Astrocyte (in vitro differentiated cells and primary cell): ENCODE measurements around the gene ZNF609. TPM values are rescaled to one million over a fixed set of nuclear protein-coding genes. Genes with fewer than 3 reads are reported as not detected.

Experiments used
- DNase-seq: peaks from one replicate; pipeline ENCODE4 v3.0.0-alpha.2; 2010; ENCODE audit warnings: low read depth
- FAIRE-seq: peaks from 2 replicates; lab custom pipeline; 2011; peaks lifted over from hg19 to GRCh38; lab: Jason Lieb, UNC
- H2AFZ ChIP-seq: 2 replicates; pipeline ENCODE4 v1.6.0; 2012; ENCODE audit warnings: low read depth, low read length, inconsistent platforms
- H3K27ac ChIP-seq: 2 replicates; pipeline ENCODE4 v1.5.1; 2011; ENCODE audit warnings: low read depth, low read length, inconsistent platforms
- H3K27me3 ChIP-seq: 2 replicates; pipeline ENCODE4 v1.6.0; 2011; ENCODE audit warnings: low read length, inconsistent platforms; ENCODE audit not compliant: insufficient read depth
- H3K36me3 ChIP-seq: 2 replicates; pipeline ENCODE4 v1.5.1; 2011; ENCODE audit warnings: low read length, inconsistent platforms; ENCODE audit not compliant: insufficient read depth
- H3K4me1 ChIP-seq: 2 replicates; pipeline ENCODE4 v1.5.1; 2011; ENCODE audit warnings: low read length, inconsistent platforms; ENCODE audit not compliant: insufficient read depth
- H3K4me2 ChIP-seq: 2 replicates; pipeline ENCODE4 v1.6.0; 2012; ENCODE audit warnings: low read length, inconsistent platforms
- H3K4me3 ChIP-seq: 2 replicates; pipeline ENCODE4 v1.5.1; 2011; ENCODE audit warnings: low read depth, mild to moderate bottlenecking, low read length, inconsistent platforms; ENCODE audit not compliant: insufficient read depth
- H3K79me2 ChIP-seq: 2 replicates; pipeline ENCODE4 v1.6.0; 2012; ENCODE audit warnings: mild to moderate bottlenecking, low read length, inconsistent platforms; ENCODE audit not compliant: insufficient read depth
- H3K9ac ChIP-seq: 2 replicates; pipeline ENCODE4 v1.6.0; 2012; ENCODE audit warnings: mild to moderate bottlenecking, low read length, inconsistent platforms
- H3K9me3 ChIP-seq: 2 replicates; pipeline ENCODE4 v1.5.1; 2012; ENCODE audit warnings: low read depth, mild to moderate bottlenecking, low read length, inconsistent platforms; ENCODE audit not compliant: insufficient read depth
- H4K20me1 ChIP-seq: 2 replicates; pipeline ENCODE4 v1.6.0; 2012; ENCODE audit warnings: low read length, inconsistent platforms; ENCODE audit not compliant: insufficient read depth
- H3K27ac Mint-ChIP-seq: one replicate; pipeline ENCODE4 v1.8.0; 2021; ENCODE audit warnings: mild to moderate bottlenecking, mixed read lengths; ENCODE audit not compliant: unreplicated experiment
- H3K27me3 Mint-ChIP-seq: one replicate; pipeline ENCODE4 v1.8.0; 2021; ENCODE audit warnings: low read depth, mixed read lengths; ENCODE audit not compliant: unreplicated experiment
- H3K36me3 Mint-ChIP-seq: one replicate; pipeline ENCODE4 v1.8.0; 2021; ENCODE audit warnings: low read depth, mixed read lengths; ENCODE audit not compliant: unreplicated experiment
- H3K4me1 Mint-ChIP-seq: one replicate; pipeline ENCODE4 v1.8.0; 2021; ENCODE audit warnings: low read depth, mixed read lengths; ENCODE audit not compliant: unreplicated experiment
- H3K4me3 Mint-ChIP-seq: one replicate; pipeline ENCODE4 v1.8.0; 2021; ENCODE audit warnings: mild to moderate bottlenecking, moderate library complexity, mixed read lengths; ENCODE audit not compliant: unreplicated experiment
- H3K9me3 Mint-ChIP-seq: one replicate; pipeline ENCODE4 v1.8.0; 2021; ENCODE audit warnings: mild to moderate bottlenecking, mixed read lengths; ENCODE audit not compliant: unreplicated experiment
- EZH2 ChIP-seq: IDR thresholded peaks from 2 replicates; pipeline ENCODE4 v1.6.1; 2012; ENCODE audit warnings: mild to moderate bottlenecking, low read length, inconsistent platforms; ENCODE audit not compliant: insufficient read depth
- total RNA-seq: library from RNA; stranded (reverse); gene quantifications from 2 replicates; pipeline ENCODE4 v1.2.1, GENCODE V29; 2021
- TF ChIP-seq, protein P1 (sequence below): IDR thresholded peaks from 2 replicates; pipeline ENCODE4 v1.5.1; 2011; ENCODE audit warnings: low read depth, mild to moderate bottlenecking, inconsistent platforms, low read length, moderate library complexity; ENCODE audit not compliant: insufficient read depth

Gene ZNF609
- total RNA-seq, 1 donor from 2014 or later = 38.5 TPM

DNA sequence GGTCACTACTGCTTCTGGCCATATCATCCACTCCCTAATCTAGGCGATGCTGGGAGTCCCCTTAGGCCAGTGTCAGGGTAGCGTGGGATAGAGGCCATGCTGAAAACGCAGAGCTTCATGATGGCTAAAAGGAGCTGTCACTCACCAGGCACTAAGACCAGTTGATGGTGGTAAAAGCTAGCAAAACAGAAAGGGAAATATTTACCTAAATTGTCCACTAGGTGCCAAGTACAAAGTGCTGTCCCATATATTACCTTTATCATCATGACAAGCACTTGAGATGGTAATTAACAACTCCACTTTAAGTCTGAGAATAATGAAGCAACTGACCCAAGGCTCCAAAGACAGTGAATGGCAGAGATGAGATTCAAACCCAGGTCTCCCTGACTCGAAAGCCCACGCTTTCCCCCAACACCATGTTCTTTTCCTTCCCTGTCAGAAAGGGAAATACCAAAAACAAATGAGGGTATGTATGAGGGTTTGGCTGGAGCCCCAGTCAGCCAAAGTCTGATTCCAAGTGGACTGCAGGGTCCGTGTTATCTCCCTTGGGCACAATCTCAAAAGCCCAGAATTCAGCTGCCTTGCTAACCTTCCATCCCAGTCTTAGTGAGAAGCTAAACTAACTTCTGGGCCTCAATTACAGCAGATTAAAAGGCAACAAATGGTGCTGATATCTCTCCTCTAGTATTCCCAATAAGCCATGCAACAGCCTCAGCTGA is 230.4 kb downstream of the ZNF609 start:
- Histone ChIP-seq H4K20me1 (peaks cover 84% of the 10 kb centered on the region), H3K4me1 (peaks cover 9% of the 10 kb centered on the region), H3K36me3 (peaks cover 39% of the 10 kb centered on the region), H3K27ac (no peak overlapping the region), H3K9me3 (no peaks in the 10 kb centered on the region), H3K9ac (no peak overlapping the region), H3K4me3 (no peak overlapping the region), H2AFZ (no peak overlapping the region), H3K79me2 (peaks cover 33% of the 10 kb centered on the region), H3K4me2 (no peak overlapping the region), H3K27me3 (no peaks in the 10 kb centered on the region)
- Mint-ChIP-seq H3K27ac (no peak overlapping the region), H3K4me1 (peaks cover 19% of the 10 kb centered on the region), H3K27me3 (no peaks in the 10 kb centered on the region), H3K36me3 (peaks cover 17% of the 10 kb centered on the region), H3K9me3 (no peaks in the 10 kb centered on the region), H3K4me3 (no peak overlapping the region)
- TF ChIP-seq, protein P1, sequence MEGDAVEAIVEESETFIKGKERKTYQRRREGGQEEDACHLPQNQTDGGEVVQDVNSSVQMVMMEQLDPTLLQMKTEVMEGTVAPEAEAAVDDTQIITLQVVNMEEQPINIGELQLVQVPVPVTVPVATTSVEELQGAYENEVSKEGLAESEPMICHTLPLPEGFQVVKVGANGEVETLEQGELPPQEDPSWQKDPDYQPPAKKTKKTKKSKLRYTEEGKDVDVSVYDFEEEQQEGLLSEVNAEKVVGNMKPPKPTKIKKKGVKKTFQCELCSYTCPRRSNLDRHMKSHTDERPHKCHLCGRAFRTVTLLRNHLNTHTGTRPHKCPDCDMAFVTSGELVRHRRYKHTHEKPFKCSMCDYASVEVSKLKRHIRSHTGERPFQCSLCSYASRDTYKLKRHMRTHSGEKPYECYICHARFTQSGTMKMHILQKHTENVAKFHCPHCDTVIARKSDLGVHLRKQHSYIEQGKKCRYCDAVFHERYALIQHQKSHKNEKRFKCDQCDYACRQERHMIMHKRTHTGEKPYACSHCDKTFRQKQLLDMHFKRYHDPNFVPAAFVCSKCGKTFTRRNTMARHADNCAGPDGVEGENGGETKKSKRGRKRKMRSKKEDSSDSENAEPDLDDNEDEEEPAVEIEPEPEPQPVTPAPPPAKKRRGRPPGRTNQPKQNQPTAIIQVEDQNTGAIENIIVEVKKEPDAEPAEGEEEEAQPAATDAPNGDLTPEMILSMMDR = peak; percentile 29
- no peak for TF ChIP-seq EZH2
- no peak for FAIRE-seq
- no peak for DNase-seq

DNA sequence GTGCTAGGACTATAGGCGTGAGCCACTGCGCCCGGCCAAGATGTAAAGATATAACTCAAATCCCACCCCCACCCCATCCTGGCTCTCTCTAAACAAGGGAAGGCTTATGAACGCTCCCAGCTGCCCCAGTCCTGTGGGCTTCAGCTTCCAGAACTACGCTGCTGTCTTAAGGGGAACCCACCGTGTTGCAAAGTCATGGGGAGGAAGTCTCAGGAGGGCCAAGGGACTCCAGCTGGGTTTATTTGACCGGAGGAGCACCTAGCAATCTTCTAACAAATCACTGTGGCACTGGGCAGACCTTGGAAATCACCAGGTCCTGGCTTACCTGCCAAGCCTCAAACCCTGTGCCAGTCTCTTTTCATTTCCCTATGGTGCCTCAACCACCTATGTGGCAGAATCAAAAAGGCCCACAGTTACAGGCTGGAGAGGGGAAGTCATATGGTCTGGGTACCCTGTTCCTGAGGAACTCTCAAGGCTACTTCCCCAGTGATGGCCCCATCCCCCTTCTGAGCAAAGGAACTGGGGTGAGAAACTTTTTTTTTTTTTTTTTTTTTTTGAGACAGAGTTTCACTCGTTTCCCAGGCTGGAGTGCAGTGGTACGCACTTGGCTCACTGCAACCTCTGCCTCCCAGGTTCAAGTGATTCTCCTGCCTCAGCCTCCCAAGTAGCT is 231.7 kb downstream of the ZNF609 start:
- no peak for TF ChIP-seq EZH2
- TF ChIP-seq, protein P1 = no peak
- Histone ChIP-seq H3K27ac (no peak overlapping the region), H3K9me3 (no peaks in the 10 kb centered on the region), H3K4me2 (no peak overlapping the region), H3K9ac (no peak overlapping the region), H2AFZ (no peak overlapping the region), H3K4me1 (peaks cover 9% of the 10 kb centered on the region), H4K20me1 (peaks cover 88% of the 10 kb centered on the region), H3K36me3 (peaks cover 37% of the 10 kb centered on the region), H3K4me3 (no peak overlapping the region), H3K79me2 (peaks cover 45% of the 10 kb centered on the region), H3K27me3 (no peaks in the 10 kb centered on the region)
- Mint-ChIP-seq H3K36me3 (peaks cover 20% of the 10 kb centered on the region), H3K9me3 (no peaks in the 10 kb centered on the region), H3K27ac (no peak overlapping the region), H3K4me1 (peaks cover 18% of the 10 kb centered on the region), H3K4me3 (no peak overlapping the region), H3K27me3 (no peaks in the 10 kb centered on the region)
- DNase-seq = no peak
- FAIRE-seq = no peak

DNA sequence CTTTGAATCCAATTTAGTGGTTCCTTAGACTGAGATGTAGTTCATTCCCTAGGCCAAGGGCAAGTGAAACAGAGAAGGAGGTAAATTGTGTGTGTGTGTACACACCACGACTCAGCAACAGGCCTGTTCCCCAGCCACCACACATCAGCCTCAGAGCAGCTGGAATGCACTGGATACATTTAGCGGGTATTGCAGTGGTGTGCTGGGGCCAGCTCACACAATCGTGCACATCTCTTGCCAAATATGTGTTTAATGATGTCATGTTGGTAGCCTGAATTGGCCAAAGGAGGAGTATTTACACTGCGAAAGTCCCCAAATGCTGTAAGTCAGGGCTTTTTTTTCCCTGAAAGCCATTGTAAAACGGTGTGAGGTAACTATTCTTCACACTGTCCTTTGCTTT is 232.8 kb downstream of the ZNF609 start:
- no peaks in the 10 kb centered on the region for H3K27me3 Mint-ChIP-seq
- Histone ChIP-seq H2AFZ (no peak overlapping the region), H3K27me3 (no peaks in the 10 kb centered on the region), H3K36me3 (peaks cover 27% of the 10 kb centered on the region), H4K20me1 (peaks cover 87% of the 10 kb centered on the region), H3K4me2 (peak overlapping the region; percentile 13), H3K27ac (peak overlapping the region; percentile 28), H3K4me3 (no peak overlapping the region), H3K4me1 (peaks cover 15% of the 10 kb centered on the region), H3K9ac (no peak overlapping the region), H3K9me3 (no peaks in the 10 kb centered on the region), H3K79me2 (peaks cover 56% of the 10 kb centered on the region)
- FAIRE-seq (no peak), DNase-seq (peak; percentile 91)
- H3K27ac Mint-ChIP-seq = peak overlapping the region; percentile 95
- no peaks in the 10 kb centered on the region for H3K9me3 Mint-ChIP-seq
- no peak for TF ChIP-seq EZH2
- TF ChIP-seq, protein P1 = no peak
- no peak overlapping the region for H3K4me3 Mint-ChIP-seq
- peaks cover 24% of the 10 kb centered on the region for H3K4me1 Mint-ChIP-seq
- peaks cover 20% of the 10 kb centered on the region for H3K36me3 Mint-ChIP-seq
